Activated CD4-positive, alpha-beta T cell treated with anti-CD3 and anti-CD28 coated beads, Interleukin-2, amount 50 U/mL, for 16 hours (primary cell): Measurements from ENCODE around the gene ITPR2.
"Not testable (repeated sequence)": the region's sequence is repeated elsewhere in the genome, so short reads cannot be mapped to it uniquely, and the experiment has no call there.

ENCODE experiments used
- DNase-seq: peaks from one replicate; pipeline ENCODE4 v3.0.0-alpha.2; 2020

The ITPR2 gene

DNA sequence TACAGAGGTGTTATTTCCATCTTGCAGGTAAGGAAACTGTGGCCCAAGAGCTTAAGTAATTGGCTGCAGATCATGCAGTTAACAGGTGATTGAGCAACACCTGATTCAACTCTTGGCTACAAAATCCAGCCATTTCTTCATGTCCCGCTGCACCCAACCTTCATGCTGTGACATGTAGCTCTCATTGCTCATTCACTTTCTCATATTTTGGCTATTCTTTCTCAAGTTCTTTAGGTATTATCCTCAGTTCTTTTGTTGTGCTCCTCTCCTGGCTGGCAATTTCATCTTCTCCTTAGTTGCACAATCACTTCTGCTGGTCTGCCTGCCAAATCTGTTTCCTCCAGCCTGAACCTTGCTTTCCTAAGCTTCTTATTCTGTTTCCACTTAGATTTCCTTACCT, 336.8 kb downstream of the ITPR2 start:
- no peak for DNase-seq

DNA sequence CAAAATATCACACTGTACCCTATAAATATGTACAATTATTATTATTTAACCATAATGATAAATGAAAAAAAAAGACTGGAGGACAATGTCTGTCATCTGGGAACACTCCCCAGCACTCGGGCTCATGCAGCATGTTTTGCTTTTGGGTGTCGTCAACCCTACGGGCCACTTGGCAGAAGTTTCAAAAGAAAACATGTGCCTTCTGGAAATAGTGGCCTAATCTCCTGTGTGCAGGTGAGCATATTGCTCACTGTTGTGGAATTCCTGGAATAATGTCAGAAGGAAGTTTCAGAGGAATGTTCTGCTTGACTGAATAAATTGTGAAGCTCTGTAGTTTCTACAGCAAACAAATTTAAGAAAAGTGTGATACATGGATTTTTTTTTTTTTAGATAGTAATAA, 339.3 kb downstream of the ITPR2 start:
- no peak for DNase-seq

DNA sequence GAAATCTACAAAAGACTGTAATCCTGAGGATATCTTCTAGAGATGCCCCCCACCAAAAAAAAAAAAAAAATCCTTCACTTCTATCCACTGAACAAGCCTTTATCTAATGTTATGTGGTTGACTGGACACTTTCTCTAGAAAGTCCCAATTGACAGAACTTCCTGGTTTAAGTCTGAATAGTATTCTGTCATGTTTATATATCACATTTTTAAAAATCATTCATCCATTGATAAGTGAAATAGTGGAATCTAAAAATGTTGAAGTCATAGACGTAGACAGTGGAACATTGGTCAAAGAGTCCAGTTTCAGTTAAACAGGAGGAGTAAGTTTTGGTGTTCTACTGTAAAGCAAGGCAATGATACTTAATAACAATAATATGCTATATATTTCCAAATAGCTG, 340.6 kb downstream of the ITPR2 start:
- no peak for DNase-seq

DNA sequence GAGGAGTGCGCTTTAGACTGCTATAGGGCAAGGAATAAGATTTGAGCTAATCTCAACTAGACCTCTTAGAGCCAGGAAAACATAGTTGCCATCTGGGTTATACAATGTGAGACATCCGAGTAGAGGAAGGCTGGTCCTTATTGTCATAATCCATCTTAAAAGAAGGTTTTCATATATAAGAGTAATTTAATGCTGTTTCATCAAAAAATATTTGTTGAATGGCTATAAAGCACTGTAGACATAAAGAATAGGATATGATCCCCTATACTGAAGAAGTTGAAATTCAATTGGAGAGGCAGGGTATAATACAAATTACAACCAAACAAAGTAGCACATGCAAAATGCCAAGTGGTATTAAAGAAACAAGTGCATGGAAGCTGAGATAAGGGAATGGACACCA, 343.1 kb downstream of the ITPR2 start:
- DNase-seq = no peak

DNA sequence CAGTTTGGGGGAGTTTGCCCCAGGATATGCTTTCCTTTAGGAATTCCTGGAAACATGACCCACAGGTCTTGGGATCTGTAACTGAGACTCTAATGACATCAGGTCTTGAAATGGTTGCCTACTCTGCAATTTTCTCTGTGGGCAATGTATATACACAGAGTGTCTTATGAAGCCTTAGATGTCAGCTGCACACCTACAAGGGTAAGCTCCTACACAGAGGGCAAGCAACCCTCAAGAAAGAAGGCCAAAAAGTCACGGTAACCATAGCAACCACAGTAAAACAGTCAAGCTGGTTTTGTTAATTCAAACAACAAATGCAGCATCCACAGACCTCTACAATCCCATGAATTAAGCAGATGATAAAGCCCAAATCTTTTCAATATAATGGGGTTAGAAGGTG, 344.6 kb downstream of the ITPR2 start:
- DNase-seq = no peak

DNA sequence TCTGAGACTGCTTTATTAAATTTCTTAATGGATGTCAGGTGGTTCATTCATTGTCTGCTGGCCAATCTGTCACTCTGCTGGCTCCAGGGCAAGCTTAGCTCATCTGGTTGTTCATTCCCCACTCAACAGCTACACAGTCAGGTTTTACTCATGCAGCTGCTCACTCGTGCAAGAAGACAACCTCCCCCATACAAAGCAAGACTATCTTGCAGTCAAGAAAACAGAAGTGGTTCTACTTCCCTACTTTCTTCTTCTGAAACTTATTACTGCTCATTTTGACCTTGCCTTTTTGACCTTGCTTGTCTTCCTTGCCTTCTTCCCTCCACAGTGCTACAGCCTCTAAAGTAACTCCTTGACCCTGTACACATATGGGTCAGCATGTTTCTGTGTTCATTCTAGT, 359.7 kb downstream of the ITPR2 start:
- peak; percentile 21 for DNase-seq

DNA sequence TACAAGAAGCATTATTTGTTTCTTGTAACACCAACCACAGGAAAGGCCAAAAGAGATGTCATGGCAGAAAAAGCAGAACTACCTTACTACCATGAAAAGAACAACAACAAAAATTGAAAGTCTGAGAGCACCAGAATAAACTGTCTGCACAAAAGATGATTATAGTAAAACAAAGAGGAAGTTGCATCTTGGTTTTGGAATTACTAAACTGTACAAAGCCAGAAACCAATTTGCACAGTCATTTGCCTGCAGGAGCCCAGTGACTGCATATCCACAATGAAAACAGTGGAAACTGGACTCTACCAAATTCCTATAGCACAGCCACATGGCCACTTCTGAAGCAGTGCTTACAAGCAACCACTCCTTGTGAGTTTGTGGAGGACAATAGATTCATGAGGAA, 361.4 kb downstream of the ITPR2 start:
- peak; percentile 81 for DNase-seq

DNA sequence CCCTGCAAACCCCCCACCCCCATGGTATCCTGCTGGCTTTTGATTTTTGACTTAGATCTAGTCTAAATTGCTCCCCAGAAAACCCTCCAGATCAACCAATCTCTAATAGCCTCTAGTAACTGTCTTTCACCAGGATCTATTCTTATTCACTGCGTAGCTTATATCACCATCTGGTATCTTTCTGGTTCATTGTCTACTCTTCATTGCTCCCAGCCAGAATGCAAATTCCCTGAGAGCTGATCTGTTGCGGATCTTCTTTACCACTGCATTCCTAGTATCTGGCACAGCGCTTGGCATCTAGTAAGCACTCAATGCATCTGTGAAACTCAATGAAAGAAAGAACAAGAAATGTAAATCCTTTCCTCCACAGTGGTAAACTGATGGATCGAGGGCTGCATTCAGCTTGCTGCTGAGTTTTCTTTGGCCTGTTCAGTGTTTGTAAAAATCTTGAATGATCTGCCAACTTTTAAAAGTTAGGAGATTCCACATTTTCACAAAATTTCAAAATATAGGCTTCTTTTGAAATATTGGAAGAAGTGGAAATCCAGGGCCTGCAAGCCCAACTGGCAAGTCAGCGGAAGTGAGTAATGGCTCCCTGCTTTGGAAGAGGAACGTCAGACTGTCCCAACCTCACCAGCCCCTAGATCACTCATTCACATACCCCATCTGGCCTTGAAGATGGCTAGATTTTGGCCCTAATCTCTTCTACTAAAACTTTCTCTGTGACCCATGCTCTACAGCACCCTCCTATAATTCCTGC, 363.4 kb downstream of the ITPR2 start:
- no peak for DNase-seq

DNA sequence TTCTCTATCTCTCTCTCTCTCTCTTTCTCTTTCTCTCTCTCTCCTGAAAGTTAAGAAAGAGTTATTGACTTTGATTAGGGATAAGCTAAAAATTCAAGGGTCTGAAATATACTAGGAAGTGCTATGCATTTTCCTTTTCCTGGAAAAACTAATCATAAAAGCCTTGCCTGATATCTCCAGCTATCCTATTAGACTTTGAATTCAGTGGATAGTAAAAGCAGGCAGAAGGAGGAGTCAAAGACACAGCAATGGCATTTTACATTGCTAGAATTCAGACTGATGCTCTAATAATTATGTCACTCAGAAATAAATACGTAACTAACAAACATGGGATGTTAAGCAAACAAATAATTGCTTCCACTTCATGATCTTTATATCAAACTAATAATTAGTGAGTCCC, 365.6 kb downstream of the ITPR2 start:
- DNase-seq = no peak

DNA sequence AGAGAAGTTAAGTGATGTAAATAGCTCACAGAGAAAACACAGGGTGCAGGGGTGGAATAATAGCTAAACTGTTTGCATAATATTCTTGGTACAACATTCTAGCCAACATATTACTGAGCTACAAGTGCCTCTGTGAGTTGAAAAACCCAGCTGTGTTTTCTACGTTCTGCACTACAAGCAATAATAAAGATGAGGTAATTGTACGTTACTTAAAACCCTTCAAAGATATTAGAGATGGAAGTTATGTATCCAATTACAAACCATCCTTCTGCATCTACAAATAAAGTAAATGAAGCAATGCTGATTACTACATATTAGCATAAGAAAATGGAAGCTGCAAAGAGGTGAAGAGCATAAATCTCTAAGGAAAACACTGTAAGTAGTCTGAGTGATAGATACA, 366.3 kb downstream of the ITPR2 start:
- no peak for DNase-seq

DNA sequence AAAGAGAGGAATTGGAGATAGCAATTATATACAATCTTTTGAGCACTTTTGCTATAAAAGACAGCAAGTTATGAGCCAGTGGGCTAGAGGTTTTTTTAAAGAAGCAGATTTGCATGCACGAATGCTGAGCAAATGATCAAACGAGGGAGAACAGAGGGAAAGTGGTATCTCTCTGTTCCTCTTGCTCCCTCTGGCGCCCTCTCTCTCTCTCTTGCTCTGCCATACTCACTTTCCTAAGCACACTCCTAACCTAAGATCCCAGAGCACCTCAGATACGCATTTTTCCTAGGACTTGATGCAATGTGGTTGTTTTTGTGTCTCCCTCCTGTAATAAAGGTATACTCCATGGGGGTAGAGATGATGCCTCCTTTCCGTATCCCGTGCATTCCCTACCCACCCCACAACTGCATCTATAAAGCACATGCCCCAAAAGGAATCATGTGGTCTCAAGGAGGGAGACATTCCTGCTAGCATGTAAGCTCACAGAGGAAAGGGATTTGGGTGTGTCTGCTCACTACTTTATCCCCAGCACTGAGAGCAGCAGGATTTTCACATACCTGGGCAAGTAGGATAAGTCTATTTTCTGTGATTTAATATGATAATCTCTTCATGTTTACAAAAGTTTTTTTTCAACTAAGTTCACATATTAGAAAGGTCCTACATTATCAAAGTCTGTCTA, 367.4 kb downstream of the ITPR2 start:
- no peak for DNase-seq

DNA sequence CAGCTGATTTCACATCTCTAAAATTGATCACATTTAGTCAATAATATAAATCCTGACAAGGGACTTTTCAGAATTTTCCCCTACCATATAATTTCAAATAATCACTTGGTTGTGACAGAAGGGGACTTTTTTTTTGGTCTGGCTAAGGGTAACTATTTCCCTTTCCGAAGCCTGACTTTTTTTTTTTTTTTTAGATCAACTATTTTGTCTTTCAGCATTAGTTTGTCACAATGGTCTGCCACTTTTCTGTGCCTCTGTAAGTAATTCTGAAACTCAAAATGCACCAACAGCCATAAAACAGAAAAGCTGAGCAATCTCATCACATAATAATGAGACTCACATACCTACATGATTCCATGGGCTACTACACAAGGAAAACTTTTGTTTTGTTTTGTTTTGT, 371.2 kb downstream of the ITPR2 start:
- DNase-seq = peak; percentile 53

DNA sequence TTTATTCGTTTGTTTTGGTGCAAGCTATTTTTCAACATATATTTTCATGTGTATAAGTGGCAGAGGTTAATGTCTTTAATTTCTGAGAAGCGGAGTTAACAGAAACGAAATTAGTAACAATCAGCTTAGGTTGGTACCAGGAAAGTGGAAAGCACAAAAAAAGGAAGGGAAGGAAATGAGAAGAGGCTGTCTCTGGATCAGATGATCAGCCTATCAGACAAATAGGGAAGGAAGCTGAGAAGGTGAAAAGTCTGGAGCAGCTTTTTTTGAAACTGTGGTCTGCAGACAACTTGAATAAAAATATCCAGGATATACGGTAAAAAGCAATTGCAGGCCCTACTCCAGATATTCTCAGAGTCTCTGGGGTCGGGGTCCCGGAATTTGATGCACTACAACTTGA, 372.6 kb downstream of the ITPR2 start:
- DNase-seq = no peak

DNA sequence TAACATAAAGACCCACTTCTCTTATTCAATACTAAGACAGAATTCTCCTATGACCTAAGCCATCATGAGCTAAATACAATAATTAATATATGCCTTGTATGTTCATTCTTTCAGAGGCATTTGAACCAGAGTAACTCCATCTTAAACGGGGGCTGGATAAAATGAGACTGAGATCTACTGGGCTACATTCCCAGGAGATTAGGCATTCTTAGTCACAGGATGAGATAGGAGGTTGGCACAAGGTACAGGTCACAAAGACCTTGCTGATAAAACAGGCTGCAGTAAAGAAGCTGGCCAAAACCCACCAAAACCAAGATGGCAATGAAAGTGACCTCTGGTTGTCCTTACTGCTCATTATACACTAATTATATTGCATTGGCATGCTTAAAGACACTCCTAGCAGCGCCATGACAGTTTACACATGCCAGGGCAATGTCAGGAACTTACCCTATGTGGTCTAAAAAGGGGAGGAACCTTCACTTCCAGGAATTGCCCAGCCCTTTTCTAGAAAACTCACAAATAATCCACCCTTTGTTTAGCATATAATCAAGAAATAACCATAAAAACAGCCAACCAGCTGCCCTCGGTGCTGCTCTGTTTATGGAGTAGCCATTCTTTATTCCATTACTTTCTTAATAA, 376.9 kb downstream of the ITPR2 start:
- DNase-seq = no peak

DNA sequence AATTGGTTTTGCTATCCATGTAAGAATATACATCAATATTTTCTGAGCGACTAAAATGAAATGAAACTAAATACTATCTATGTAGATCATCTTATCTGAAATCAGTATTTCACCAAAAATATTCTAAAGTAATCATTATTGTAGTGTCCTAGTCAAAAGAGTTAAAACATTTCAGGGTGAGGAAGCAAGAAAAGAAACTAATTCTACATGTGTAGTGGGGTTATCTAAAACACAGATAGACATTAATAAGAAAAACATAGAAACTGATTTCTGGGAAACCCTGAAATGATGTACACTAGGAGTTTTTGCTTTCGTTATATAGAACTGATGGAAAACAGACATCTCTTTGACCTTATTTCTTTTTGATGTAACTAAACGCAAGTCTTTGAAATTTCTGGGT, 379.7 kb downstream of the ITPR2 start:
- no peak for DNase-seq

DNA sequence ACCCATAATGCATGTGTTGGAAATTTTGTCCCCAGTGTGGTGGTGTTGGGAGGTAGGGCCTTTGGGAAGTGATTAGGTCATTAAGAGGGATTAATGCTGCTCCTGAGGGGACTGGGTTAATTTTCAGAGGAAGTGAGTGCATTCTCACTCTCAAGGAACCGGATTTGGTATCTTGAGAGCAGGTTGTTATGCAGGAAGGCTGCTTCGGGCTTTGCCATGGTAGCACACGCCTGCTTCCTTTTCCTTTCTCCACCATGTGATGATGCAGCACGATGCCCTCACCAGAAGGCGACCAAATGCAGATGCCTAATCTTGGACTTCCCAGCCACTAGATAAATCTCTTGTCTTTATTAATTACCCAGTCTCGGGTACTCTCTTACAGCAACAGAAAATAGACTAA, 380.5 kb downstream of the ITPR2 start:
- DNase-seq = no peak

DNA sequence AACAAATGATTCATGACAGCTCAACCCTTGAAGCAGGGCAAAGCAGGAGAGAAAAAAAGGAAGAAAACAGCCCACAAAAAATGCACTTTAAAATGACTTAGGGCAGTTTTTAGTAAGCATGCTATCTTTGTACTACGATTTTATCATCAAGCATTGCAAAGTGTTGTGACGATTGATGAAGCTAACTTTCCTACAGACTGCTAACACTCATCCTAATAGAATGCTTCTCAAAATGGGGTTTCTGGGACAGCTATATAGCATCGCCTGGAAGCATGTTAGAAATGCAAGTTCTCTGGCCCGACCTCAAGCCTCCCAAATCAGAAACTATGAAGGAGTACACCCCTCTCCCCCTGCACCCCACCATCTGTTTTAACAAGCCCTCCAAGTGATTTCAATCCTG, 381.2 kb downstream of the ITPR2 start:
- DNase-seq = no peak

DNA sequence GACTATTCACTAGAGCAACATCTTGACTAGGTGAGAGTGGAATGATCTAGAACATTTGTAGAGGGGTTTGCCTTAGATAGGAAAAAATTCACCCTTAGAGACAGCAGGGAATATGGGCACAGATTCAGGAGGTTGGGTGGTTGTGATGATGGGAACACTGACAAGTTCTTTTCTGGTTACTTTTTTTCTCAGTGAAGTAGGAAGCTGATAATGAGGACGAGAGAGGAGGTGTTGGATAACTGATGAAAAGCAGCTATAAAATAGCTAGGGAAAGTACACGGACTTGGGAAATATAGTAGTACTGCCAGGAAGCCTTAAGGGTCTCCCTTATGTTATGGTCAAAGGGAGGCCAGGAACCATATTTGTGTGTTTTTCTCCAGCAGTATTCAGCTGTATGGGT, 387.1 kb downstream of the ITPR2 start:
- DNase-seq = no peak

DNA sequence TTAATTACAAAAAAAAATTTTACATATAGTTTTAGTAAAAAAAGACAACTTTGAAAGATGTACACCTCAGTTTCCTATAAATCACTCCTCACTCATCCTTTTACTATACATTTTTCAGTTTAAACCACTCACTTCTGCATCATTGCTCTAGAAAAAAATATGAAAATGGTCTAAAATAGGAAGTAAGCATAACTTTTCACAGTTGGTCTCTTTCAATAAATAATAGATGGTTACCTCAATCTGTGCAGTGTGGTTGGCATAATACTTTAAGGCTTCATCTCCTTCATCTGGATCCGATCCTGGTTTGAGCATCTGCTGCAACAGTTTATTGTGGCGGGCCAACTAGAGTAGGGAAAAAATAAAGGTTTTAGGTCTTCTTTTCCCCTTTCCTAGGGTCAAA, 389.7 kb downstream of the ITPR2 start:
- no peak for DNase-seq

DNA sequence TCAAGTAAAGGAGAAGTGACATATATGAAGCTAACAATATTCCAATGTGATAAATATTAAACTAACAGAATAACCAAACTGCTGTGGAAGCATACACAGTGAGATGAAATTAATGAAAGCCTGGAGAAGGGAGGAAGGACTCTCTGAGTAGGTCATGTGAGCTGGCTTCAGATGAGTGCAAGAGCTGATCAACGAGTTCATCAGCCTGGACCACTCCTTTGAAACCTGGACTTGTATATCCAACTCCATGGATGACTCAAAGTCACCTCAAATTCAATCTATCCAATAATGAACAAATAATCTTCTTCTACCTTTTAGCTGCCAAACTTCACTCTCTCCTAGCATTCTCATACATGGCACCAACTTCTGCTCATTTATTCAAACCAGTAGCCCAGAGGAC, 391.6 kb downstream of the ITPR2 start:
- DNase-seq = no peak

DNA sequence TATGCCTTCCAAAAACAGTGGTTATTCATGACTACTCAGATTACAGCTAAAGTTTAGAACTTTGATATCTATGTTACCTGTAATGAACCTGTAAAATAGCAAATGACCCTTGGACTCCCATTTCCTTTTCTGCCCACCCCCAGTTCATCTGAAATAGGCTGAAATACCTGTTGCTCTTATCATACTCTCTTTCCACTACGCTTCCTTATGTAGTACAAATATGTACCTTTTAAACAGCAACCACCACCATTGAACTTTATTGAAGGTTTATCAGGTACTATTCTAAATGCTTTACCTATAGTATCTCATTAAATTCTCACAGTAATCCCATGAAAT, 398.0 kb downstream of the ITPR2 start:
- DNase-seq = no peak

DNA sequence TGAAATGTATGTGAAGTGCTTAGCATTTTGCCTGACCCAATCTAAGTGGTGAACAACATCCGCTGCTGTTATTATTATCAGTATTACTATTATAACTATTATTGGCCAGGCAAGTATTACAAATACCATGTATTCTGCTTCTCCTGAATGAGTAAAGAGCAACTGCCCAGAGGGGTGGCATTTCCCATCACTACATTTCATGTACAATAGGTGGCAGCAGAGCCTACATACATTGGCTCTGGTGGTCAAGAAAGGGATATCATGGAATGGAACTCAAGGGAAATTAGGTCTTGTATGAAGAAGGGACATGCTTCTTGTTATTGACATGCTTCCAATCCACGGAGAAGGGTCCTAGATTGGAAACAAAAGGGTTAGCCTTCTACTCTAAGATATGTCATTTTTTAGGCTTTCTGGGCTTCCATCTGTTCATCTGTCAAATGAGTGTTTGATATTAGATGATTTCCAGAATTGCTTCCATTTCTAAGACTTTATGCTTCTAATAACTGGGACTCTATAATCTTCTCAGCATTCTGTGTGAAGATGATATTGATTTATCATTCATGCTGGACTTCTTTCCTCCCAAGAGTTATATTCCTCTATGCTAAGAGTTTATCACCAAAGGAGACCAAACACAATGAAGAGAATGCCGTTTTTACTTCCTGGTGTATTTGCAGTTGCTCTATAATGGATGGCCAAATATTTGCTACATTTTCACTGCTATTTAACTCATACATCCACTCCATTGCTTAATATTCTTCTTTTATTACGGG, 398.5 kb downstream of the ITPR2 start:
- peak; percentile 51 for DNase-seq

DNA sequence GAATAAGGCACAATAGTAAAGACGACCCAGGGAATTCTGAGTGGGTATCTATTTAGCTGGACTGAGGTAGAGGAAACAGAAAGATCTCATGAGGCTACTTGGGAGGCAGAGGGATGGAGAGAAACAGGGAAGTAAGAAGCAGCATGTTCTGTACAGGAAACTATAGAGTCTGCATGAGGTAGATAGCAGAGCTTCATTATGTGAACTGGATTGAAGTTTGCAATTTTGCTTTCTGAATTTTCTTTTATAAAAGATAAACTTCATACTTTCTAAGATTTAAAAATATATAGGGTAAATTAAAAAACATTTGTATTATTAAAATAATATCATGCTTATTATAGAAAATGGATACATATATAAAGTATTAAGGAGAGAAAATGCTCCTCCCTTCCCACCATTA, 399.3 kb downstream of the ITPR2 start:
- DNase-seq = not testable (repeated sequence)

DNA sequence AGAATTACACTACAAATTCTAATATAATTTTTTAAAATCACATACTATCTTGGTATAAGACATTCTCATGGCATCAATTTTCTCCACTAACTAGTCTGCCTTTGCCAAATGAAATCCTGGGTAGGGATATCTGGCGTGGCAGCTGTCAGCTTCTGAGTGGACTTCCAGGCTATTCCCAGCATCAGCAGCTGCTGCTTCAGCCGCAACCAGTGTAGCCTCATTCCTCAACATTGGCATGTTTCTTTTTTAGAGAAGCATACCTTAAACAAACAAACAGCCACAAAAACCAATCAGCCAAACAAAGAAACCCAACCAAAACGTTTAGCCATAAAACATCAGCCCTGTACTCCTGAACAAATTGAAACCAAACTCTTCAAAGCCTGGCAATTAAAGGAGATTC, 401.8 kb downstream of the ITPR2 start:
- DNase-seq = no peak
